Hematopoietic multipotent progenitor cell treated with erythropoietin and hydrocortisone succinate and interleukin-3 and kit ligand, for 4 days (in vitro differentiated cells): Measurements from ENCODE around the gene MRE11.
A peak's percentile ranks its signal among the peaks of the same experiment; 100 is the strongest.
"Not testable (repeated sequence)": the region's sequence is repeated elsewhere in the genome, so short reads cannot be mapped to it uniquely, and the experiment has no call there.

Experiments
- DNase-seq: peaks from one replicate; pipeline ENCODE4 v3.0.0-alpha.2; 2015

MRE11 gene

DNA sequence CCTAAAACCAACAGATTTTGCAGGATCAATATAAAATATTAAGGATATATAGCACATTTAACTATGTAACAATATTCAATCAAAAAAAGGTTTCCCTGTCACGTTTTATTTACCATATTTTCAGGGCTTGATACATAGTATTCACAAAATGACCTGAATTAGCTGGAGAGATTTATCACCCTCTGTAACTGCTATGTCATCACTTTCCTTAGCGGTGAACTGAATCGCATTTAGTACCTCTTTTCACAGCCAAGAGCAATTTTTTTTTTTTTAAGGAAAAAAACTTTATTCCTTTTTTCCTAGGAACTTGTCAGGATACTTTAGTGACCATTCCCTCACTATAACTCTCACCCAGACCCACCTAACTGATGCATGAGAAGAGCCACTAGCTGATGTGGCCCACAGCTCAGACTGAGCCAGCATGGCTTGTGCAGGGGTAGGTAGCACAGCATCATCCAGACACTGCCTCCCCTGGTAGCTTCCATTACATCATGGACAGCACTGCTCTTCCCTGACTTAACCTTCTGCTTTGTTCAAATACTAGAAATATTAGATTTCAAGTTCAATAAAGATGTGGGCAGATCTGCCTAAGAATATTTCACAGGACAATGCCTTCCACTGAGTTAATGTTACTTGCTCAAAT is 75.4 kb downstream of the MRE11 start:
- no peak for DNase-seq

DNA sequence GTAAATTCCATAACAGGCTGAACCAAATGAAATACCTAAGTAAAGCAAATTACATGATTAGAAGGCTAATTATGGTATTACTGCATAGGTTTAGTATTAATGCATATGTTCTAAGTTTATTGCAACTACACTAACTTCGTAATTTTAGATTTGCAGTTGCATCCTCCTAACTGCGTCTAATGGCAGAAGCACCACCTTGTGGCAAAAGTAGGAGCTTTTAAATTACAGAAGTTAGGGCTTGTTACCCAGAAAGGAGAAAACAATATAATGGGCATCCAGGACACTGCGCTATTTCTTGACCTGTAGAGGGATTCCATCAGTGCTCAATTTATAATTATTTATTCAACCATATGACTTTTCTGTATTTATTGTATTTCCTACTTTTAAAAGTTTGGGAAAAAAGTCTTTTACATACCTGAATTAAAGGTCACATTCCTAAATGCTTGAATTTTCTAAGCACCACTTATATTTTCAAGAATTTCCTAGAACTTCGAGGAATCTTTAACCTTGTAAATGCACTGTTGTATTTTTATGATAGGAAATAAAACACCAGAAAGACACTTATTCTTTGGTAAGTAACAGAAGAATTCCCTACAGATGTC is 76.2 kb downstream of the MRE11 start:
- DNase-seq, result peak; percentile 67

- DNase-seq, result no peak
Measured at GRCh38 chr11:94405062-94405833, 88.4 kb downstream of the MRE11 start.

- no peak for DNase-seq
Measured at GRCh38 chr11:94402355-94402754, 91.3 kb downstream of the MRE11 start.

- no peak for DNase-seq
Measured at GRCh38 chr11:94401773-94402265, 91.8 kb downstream of the MRE11 start.

GRCh38 chr11:94400839-94401772 is 92.5 kb downstream of the MRE11 start, which contains the start of gene GPR83:
GPR83 (minus strand) TSS chr11:94401419; CDS start chr11:94401247, 172 bp downstream.
- peak; percentile 58 for DNase-seq

- no peak for DNase-seq
Measured at GRCh38 chr11:94400457-94400838, 93.2 kb downstream of the MRE11 start.

GRCh38 chr11:94400050-94400449 is 93.6 kb downstream of the MRE11 start:
- DNase-seq, result peak; percentile 17

DNA sequence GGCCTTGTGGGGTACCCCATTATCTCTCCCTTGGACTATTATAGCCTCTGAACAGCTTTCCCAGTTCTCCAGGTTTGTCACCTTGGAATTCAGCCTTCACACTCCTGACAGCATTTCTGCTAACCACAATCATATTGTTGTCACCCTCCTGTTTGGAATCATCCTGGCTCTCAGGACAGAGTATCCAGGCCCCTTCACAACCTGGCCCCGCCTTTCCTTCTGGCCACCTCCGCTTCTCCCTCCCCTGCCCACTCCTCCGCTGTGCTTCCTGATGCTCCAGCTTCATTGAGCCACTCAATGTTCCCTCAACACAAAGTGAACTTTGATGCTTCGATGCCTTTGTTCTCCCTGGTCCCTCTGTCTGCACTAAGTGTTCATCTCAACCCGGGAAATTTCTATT is 95.5 kb downstream of the MRE11 start:
- no peak for DNase-seq

GRCh38 chr11:94396282-94396681 is 97.4 kb downstream of the MRE11 start:
- DNase-seq, result no peak

DNA sequence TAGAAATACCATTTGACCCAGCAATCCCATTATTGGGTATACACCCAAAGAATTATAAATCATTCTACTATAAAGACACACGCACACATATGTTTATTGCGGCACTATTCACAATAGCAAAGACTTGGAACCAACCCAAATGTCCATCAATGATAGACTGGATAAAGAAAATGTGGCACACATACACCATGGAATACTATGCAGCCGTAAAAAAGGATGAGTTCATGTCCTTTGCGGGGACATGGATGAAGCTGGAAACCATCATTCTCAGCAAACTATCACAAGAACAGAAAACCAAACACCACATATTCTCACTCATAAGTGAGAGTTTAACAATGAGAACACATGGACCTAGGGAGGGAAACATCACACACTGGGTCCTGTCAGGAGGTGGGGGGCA is 101.7 kb downstream of the MRE11 start:
- not testable (repeated sequence) for DNase-seq

DNA sequence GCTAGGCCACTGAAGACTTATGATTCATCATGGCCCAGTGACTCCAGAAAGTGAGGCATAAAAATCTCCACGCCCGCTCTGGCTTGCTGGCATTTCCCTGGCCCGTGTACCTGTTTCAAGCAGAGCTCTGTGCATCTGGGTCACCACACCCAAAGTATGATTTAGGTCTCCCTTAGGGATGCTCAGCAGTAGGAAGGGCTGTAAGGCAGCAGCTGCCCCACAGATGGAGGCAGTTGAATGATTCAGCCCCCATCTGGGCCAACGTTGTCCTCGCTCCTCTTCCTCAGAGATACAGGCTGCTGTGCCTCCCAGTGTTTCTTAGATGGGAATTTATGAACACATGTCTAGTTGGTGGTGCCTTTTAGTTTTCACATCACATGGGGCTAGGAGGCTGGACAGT is 114.0 kb downstream of the MRE11 start:
- no peak for DNase-seq

GRCh38 chr11:94376841-94377240 is 116.8 kb downstream of the MRE11 start:
- DNase-seq, result no peak

DNA sequence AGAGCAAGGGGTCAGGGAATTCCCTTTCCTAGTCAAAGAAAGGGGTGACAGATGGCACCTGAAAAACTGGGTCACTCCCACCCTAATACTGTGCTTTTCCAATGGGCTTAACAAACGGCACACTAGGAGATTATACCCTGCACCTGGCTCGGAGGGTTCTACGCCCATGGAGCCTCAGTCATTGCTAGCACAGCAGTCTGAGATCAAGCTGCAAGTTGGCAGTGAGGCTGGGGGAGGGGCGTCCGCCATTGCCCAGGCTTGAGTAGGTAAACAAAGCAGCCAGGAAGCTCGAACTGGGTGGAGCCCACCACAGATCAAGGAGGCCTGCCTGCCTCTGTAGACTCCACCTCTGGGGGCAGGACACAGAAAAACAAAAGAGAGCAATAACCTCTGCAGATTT is 123.1 kb downstream of the MRE11 start:
- not testable (repeated sequence) for DNase-seq
